ENCODE data around the gene RETREG2. TPM values are rescaled to one million over a fixed set of nuclear protein-coding genes. Genes with fewer than 3 reads are reported as not detected.

The RETREG2 gene
- total and polyA plus RNA-seq, 2 donors from 2014 or later = 106 to 112 TPM

GRCh38 chr2:219225350-219225749, 47.3 kb downstream of the RETREG2 start:
- H3K36me3 ChIP-seq (ENCODE audit: control insufficient read depth in 2 of 3, insufficient read depth in 3 of 3, low read length in 3 of 3) = peaks cover 11 to 58% (median 38%) of the 10 kb centered on the region in 3 donors
- H3K27ac ChIP-seq (ENCODE audit: low read depth in 2 of 2, low read length in 2 of 2) = no peak overlapping the region
- intact Hi-C loops (cut with DNase I) = no loop called here
- no peak overlapping the region for H3K9ac ChIP-seq (ENCODE audit: low read length in 3 of 3)
- no peaks in the 10 kb centered on the region for H3K9me3 ChIP-seq (ENCODE audit: control insufficient read depth in 2 of 3, insufficient read depth in 1 of 3, low read length in 3 of 3)
- H3K4me1 ChIP-seq (ENCODE audit: control insufficient read depth in 2 of 3, insufficient read depth in 2 of 3, low read depth in 1 of 3, low read length in 3 of 3) = peaks cover 0 to 15% (median 11%) of the 10 kb centered on the region in 3 donors
- H3K4me3 ChIP-seq (ENCODE audit: low read length in 3 of 3) = no peak overlapping the region
- FAIRE-seq (no peak), DNase-seq (no peak)
- no peak for TF ChIP-seq CTCF (IDR thresholded peaks at IDR 0.05; ENCODE audit: borderline replicate concordance, extremely low read depth, insufficient read depth)
- no peaks in the 10 kb centered on the region for H3K27me3 ChIP-seq (ENCODE audit: control insufficient read depth, insufficient read depth, low read length)

GRCh38 chr2:219228041-219228910, 50.2 kb downstream of the RETREG2 start:
- no peak for DNase-seq
- Histone ChIP-seq H3K9ac (ENCODE audit: low read length in 3 of 3) (peak overlapping the region; percentile 9 to 100 (median 99)), H3K27ac (ENCODE audit: low read depth in 2 of 2, low read length in 2 of 2) (peak overlapping the region in 1 of 2 donors; percentile 91), H3K4me1 (ENCODE audit: control insufficient read depth in 2 of 3, insufficient read depth in 2 of 3, low read depth in 1 of 3, low read length in 3 of 3) (peaks cover 0 to 17% (median 11%) of the 10 kb centered on the region in 3 donors), H3K27me3 (ENCODE audit: control insufficient read depth, insufficient read depth, low read length) (no peaks in the 10 kb centered on the region), H3K36me3 (ENCODE audit: control insufficient read depth in 2 of 3, insufficient read depth in 3 of 3, low read length in 3 of 3) (peaks cover 18 to 46% (median 34%) of the 10 kb centered on the region in 3 donors), H3K4me3 (ENCODE audit: low read length in 3 of 3) (peak overlapping the region; percentile 58 to 98 (median 75)), H3K9me3 (ENCODE audit: control insufficient read depth in 2 of 3, insufficient read depth in 1 of 3, low read length in 3 of 3) (no peaks in the 10 kb centered on the region)
- intact Hi-C loops (cut with DNase I) = no loop called here
- TF ChIP-seq CTCF (IDR thresholded peaks at IDR 0.05; ENCODE audit: borderline replicate concordance, extremely low read depth, insufficient read depth) = no peak
- no peak for FAIRE-seq

GRCh38 chr2:219228911-219229304, 50.8 kb downstream of the RETREG2 start:
- TF ChIP-seq CTCF (IDR thresholded peaks at IDR 0.05; ENCODE audit: borderline replicate concordance, extremely low read depth, insufficient read depth) = no peak
- DNase-seq (peak in 1 of 5 donors; percentile 89), FAIRE-seq (no peak)
- Histone ChIP-seq H3K4me3 (ENCODE audit: low read length in 3 of 3) (peak overlapping the region; percentile 58 to 98 (median 75)), H3K4me1 (ENCODE audit: control insufficient read depth in 2 of 3, insufficient read depth in 2 of 3, low read depth in 1 of 3, low read length in 3 of 3) (peaks cover 0 to 17% (median 11%) of the 10 kb centered on the region in 3 donors), H3K9ac (ENCODE audit: low read length in 3 of 3) (peak overlapping the region; percentile 9 to 100 (median 99)), H3K27me3 (ENCODE audit: control insufficient read depth, insufficient read depth, low read length) (no peaks in the 10 kb centered on the region), H3K9me3 (ENCODE audit: control insufficient read depth in 2 of 3, insufficient read depth in 1 of 3, low read length in 3 of 3) (no peaks in the 10 kb centered on the region), H3K27ac (ENCODE audit: low read depth in 2 of 2, low read length in 2 of 2) (peak overlapping the region; percentile 91 to 96), H3K36me3 (ENCODE audit: control insufficient read depth in 2 of 3, insufficient read depth in 3 of 3, low read length in 3 of 3) (peaks cover 14 to 46% (median 28%) of the 10 kb centered on the region in 3 donors)
- intact Hi-C loops (cut with DNase I) = no loop called here

Measured in kidney (tissue), 14 donors.